ENCODE data around the gene MAJIN.

Gene MAJIN

GRCh38 chr11:64916040-64916774 lies 55.7 kb downstream of the MAJIN start:
- DNase-seq (ENCODE audit: insufficient read length, low spot score), result peak; percentile 71
- peak; percentile 84 for FAIRE-seq

DNA sequence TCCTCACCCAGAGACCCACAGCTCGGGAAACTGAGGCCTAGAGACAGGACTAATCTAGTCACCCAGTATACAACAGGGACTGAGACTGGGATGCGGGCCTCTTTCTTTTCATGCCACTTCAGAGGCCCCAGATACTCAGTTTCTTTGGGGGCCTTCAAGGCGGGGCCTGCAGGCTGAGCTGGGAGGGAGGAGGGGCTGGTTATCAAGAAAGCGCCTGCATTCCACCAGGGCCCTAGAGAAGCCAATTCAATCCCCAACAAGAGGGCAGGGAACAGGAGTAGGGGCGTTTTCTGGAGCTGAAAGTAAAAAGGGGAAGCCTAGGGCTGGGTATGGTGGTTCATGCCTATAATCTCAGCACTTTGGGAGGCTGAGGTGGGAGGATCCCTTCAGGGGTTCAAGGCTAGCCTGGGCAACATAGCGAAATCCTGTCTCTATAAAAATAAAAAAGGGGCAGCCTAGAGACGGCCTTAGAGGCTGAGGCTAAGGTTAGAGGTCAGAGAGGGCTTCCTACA lies 56.5 kb downstream of the MAJIN start:
- FAIRE-seq (no peak), DNase-seq (ENCODE audit: insufficient read length, low spot score) (no peak)

DNA sequence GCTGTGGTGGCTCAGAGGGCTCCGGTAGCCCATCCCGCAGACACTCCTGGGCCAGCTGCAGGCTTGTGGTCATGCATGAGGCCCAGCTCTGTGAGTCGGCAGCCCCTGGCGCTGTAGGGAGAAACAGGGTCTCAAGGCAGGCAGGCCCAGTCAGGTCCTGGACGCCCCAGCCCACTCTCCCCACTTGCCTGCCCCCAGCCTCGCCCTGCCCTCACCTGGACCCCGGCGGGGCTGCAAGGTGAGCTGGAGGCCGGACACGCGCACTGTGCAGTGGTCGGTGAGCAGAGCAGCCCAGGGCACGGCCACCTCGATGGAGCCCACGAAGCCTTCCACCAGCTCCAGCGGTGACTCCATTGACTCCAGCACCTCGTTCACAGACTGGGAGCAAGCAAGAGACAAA lies 57.8 kb downstream of the MAJIN start:
- no peak for DNase-seq (ENCODE audit: insufficient read length, low spot score)
- no peak for FAIRE-seq

DNA sequence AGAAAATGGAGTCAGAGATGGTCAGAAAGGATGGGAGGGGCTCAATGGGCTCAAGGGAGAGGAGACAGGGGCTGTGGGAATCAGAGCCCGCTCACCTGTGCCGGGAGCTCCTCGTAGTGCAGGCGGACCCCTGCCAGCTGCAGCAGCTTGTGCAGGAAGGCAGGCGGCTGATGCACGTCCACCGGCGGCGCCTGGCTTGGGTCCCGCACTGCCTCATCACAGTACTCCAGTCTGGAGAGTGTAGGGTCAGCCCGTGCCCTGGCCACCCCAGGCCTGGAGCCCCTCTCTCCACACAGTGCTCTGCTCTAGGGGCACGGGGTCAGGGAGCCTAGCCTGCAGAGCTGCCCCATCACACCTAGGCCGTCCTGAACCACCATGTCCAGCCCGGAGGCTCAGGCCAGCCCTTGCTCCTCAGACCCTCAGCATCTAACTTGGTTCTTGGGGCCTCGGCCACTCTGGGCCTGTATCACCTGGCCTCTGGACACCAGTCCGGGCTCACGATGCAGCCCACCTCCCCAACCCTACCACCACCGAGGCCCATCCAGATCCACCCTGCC lies 58.7 kb downstream of the MAJIN start:
- DNase-seq (ENCODE audit: insufficient read length, low spot score), result no peak
- no peak for FAIRE-seq

- no peak for FAIRE-seq
- DNase-seq (ENCODE audit: insufficient read length, low spot score), result no peak
Measured at GRCh38 chr11:64911689-64912088, 60.2 kb downstream of the MAJIN start.

- FAIRE-seq (no peak), DNase-seq (ENCODE audit: insufficient read length, low spot score) (no peak)
Measured at GRCh38 chr11:64911142-64911541, 60.8 kb downstream of the MAJIN start.

DNA sequence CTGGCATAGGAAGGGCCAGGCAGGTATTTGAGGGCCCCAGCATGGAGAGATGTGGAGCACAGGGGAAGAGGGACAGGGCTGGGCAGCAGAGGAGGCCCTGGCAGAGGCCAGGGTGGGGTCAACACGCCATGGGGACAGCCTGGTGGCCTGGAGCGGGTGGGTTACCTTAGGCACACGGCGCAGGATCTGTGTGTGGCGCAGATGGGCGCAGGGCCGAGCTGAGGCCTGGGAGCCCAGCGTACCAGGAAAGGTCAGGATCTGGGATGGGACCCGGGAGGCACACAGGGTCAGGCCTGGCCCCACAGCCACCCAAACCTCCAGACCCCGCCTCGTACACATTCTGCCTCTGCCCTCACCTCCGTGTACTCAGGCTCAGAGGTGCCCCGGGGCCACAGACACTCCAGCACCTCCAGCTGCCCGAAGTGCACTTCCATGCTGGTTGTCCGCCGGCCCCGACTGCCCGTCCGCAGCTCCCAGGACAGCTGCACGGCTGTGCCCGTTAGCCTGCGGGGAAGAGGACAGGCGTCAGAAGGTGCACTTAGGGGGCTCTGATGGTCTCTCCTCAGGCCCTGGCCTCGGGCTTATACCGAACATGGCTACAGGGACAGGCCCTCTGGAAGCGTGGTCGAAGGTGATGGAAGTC lies 61.3 kb downstream of the MAJIN start:
- DNase-seq (ENCODE audit: insufficient read length, low spot score) (no peak), FAIRE-seq (no peak)

GRCh38 chr11:64909653-64910343 lies 62.1 kb downstream of the MAJIN start:
- DNase-seq (ENCODE audit: insufficient read length, low spot score), result no peak
- FAIRE-seq, result no peak

- no peak for DNase-seq (ENCODE audit: insufficient read length, low spot score)
- FAIRE-seq, result no peak
Measured at GRCh38 chr11:64908766-64909165, 63.1 kb downstream of the MAJIN start.

GRCh38 chr11:64906314-64906635 lies 65.6 kb downstream of the MAJIN start:
- DNase-seq (ENCODE audit: insufficient read length, low spot score), result no peak
- no peak for FAIRE-seq

DNA sequence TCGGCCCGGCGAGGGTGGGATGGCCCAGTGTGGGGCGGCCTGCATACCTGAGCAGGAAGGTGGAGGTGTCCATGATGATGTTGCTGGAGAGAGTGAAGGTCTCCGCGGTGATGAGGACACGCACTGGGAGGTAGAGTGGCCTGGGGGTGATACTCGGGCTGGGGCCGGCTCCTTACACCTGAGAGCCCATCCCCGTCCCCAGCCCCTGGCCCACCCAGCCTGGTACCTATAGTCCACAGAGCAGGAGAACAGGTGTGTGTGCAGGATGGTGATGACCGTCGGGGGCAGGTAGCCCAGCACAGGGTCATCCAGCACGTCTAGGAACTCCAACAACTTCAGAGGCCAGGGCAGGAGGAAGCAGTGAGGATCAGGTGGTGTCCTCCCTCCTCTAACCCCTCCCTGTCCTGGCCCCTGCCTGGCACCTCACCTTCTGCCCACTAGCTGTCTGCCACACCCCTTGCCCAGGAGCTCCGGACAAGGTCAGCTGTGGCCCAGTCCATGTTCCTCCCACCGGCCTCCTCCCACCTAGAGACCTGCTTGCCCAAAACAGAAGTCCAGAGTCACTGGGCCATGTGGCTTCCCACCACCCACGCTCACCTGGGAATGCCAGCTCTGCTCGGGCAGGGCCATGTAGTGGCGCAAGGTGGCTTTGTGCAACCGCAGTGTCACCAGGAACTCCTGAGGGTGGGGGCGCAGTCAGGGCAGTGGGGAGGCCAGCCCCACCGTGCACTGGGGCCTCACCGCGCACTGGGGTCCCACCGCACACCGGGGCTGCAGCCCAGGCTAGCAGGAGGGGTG lies 66.2 kb downstream of the MAJIN start:
- no peak for DNase-seq (ENCODE audit: insufficient read length, low spot score)
- no peak for FAIRE-seq

DNA sequence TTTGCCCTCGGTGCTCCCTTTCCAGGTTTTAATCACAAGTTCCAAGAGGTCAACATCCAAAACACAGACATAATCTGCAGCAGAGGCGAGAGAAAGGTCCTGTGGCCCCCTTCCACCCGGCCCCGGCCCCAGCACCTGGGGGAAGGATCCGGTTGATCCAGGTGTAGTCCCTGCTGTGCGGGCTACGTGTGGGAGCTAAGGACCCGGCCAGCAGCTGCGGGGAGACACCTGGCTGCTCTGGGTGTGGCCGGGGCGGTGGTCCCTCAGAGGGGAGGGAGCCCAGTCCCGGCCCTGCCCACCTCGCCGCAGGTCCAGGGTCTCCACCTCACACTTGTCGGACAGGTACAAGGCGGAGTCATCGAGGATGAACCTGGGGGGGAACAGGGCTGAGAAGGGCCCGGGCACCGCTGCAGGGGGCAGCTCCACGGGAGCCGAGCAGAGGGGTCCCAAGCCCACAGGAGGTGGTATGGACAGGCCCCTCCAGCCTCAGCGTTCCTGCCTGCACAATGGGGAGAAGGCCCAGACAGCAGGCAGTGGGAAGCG lies 68.5 kb downstream of the MAJIN start:
- FAIRE-seq, result no peak

DNA sequence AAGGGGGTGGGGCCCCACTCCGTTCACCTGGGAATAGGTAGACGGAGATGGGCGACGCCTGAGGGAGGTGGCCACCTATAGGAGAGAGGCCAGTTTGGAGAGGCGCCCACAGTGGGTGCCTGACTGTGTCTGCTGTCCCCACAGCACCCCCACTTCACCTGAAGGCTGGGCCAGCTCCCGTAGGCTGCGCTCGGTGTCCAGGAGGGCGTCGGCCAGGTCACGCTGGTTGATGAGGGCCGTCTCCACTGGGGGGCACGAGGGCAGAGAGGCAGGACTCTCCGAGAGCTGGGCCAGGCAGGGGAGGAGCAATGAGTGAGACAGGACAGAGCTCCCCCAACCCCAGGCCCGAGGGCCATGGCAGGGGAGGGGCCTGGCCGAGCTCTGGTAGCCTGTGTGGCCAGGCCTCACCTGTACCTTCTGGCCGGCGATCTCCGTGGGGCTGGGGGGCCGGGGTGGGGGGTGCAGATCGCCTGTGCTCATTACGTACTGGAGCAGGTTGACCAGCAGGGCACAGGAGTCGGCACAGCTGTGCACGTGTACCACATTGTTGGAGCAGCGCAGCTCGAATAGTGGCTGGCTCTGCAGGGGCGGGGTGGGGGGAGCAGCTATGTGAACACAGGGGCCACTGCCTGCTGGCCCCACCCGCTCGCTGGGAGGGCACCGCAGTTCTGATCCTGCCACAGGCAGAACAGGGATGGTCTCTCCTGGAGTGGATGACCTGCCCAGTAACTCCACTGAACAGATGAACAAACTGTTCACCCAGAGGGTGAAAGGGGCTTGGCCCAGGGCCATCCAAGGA lies 69.6 kb downstream of the MAJIN start:
- DNase-seq (ENCODE audit: insufficient read length, low spot score) (no peak), FAIRE-seq (no peak)

More for the DNA sequence above, 68.5 kb downstream of the MAJIN start:
- DNase-seq (ENCODE audit: insufficient read length, low spot score), result no peak

GRCh38 chr11:64900774-64901173 lies 71.1 kb downstream of the MAJIN start:
- DNase-seq (ENCODE audit: insufficient read length, low spot score), result no peak
- FAIRE-seq, result no peak

DNA sequence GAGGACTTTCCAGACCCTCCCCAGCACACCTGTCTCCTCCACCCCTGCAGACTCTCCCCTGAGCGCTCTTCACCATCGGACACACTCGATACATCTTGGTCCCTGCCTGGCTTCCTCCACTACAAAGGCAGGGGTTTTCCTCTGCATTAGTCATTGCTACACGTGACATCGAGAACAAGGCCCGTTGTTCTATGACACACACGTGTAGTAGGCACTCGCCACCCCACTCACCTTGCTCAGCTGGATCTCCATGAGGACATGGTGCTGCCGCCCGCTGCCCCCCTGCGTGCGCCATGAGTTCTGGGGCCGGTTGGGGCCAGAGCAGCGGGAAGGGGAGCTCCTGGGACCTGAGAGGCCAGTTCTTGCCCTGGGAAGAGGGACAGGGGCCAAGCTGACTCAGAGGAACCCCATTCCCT lies 71.6 kb downstream of the MAJIN start:
- DNase-seq (ENCODE audit: insufficient read length, low spot score), result no peak
- no peak for FAIRE-seq

DNA sequence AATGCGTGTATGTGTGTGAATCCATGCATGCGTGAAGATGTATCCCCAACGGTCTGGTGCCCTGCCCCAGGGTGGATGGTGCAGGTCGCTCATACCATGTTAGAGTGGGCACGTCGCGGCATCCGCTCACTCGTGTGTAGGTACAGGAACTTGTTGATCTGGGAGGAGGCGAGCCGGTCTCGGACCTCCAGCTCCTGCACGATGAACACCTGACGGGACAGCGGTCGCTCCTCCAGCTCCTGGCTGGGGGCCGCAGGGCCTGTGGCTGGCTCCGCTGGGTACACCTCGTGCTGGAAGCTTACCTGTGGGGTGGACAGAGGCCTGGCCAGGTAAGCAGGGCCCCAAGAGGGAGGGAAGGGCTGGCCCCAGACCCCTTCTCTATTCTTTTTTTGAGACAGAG lies 73.4 kb downstream of the MAJIN start:
- FAIRE-seq (no peak), DNase-seq (ENCODE audit: insufficient read length, low spot score) (no peak)

DNA sequence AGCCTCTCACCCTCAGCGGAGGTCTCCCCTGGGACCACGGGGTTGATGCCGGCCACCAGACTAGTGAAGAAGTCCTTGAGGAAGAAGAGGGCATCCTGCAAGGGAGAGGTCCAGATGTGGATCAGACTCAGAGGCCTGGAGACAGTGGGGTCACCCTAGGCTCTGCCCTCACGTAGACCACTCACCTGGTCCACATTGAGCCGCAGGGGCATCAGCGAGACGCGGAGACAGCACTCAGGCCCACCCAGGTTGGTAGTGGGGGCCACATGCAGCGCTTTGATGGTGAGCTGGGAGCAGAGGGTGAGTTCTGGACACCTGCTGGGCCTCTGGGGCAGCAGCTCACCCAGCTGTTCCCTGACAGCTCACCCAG lies 73.8 kb downstream of the MAJIN start:
- DNase-seq (ENCODE audit: insufficient read length, low spot score) (no peak), FAIRE-seq (no peak)

DNA sequence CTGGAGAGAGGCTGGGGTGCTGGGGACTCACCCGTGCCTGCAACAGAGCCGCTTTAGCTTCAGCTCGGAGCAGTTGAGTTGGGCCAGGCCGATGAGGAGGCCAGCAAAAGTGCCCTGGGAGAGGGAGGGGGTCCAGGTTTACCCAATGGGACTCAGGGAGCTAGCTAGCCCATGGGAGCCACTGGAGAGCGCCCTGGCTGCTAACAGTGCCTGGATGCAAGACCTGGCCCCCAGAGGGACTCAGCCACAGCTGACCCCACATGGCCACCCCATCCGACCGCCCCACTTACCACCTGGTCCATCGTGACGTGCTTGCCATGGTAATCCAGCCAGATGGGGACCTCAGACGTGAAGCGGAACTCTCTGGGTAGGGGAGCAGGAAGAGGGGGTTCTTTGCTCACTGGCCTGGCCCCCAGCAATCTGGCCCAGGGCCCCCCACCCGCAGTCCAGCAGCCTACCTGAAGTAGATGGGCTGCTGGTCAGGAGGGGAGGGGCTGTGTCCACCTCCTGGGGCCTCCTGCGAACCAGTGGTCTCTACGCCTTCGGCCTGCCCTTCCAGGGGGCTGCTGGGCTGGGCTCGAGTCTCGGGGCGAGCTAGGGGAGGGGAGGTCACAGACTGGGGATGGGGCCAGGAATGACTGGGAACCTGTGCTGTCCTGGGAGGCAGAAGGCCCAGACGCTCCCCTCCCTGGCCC lies 74.4 kb downstream of the MAJIN start:
- FAIRE-seq (no peak), DNase-seq (ENCODE audit: insufficient read length, low spot score) (no peak)

- no peak for FAIRE-seq
Measured at GRCh38 chr11:64896448-64897022, 75.4 kb downstream of the MAJIN start.

More at GRCh38 chr11:64896448-64897022, 75.4 kb downstream of the MAJIN start:
- DNase-seq (ENCODE audit: insufficient read length, low spot score), result no peak
